ENCODE data around the gene MARVELD3. TPM values are rescaled to one million over a fixed set of nuclear protein-coding genes. Genes with fewer than 3 reads are reported as not detected.

The MARVELD3 gene
- total and polyA plus RNA-seq, 3 donors from 2014 or later, result 1.3 to 1.6 (median 1.4) TPM

GRCh38 chr16:71635632-71636031 lies 9.6 kb downstream of the MARVELD3 start:
- intact Hi-C loops (cut with DNase I; ENCODE audit: low total_unique reads), result no loop called here
- no peaks in the 10 kb centered on the region for H3K4me1 ChIP-seq
- H3K36me3 ChIP-seq (ENCODE audit: low read depth, missing control alignments), result no peaks in the 10 kb centered on the region
- 37 to 51% methylated on average over 2 of the region's 2 CpGs for WGBS, 2 donors
- H3K27me3 ChIP-seq, result no peaks in the 10 kb centered on the region
- TF ChIP-seq POLR2A (IDR thresholded peaks at IDR 0.05), result no peak
- TF ChIP-seq, protein P1, sequence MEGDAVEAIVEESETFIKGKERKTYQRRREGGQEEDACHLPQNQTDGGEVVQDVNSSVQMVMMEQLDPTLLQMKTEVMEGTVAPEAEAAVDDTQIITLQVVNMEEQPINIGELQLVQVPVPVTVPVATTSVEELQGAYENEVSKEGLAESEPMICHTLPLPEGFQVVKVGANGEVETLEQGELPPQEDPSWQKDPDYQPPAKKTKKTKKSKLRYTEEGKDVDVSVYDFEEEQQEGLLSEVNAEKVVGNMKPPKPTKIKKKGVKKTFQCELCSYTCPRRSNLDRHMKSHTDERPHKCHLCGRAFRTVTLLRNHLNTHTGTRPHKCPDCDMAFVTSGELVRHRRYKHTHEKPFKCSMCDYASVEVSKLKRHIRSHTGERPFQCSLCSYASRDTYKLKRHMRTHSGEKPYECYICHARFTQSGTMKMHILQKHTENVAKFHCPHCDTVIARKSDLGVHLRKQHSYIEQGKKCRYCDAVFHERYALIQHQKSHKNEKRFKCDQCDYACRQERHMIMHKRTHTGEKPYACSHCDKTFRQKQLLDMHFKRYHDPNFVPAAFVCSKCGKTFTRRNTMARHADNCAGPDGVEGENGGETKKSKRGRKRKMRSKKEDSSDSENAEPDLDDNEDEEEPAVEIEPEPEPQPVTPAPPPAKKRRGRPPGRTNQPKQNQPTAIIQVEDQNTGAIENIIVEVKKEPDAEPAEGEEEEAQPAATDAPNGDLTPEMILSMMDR (IDR thresholded peaks at IDR 0.05), result no peak
- no peaks in the 10 kb centered on the region for H3K9me3 ChIP-seq
- H3K4me3 ChIP-seq, result no peak overlapping the region
- DNase-seq, result no peak
- H3K27ac ChIP-seq, result no peak overlapping the region

DNA sequence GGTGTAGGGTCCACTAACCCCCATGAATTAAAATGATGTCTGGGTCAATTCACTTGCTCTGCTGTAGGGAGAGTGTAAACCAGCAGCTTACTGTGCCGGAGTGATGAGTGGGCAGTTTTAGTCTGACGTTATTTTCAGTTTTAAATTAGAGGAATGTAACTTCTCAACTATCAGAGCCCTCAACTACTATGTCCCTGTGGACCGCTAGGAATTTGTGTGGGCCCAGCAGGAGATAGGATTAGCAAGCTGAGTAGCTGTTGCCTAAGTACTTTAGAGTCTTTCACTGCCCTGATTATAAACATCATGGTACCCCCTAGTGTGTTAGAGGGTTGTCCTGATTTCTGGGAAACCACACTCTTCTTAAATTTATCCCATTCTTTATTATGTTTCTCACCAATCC lies 11.4 kb downstream of the MARVELD3 start:
- 45 to 49% methylated on average over 3 of the region's 3 CpGs for WGBS, 2 donors
- Histone ChIP-seq H3K27me3 (no peaks in the 10 kb centered on the region), H3K27ac (no peak overlapping the region), H3K9me3 (no peaks in the 10 kb centered on the region), H3K4me3 (no peak overlapping the region), H3K4me1 (no peaks in the 10 kb centered on the region), H3K36me3 (ENCODE audit: low read depth, missing control alignments) (no peaks in the 10 kb centered on the region)
- no peak for DNase-seq
- intact Hi-C loops (cut with DNase I; ENCODE audit: low total_unique reads), result no loop called here
- TF ChIP-seq, protein P1 (IDR thresholded peaks at IDR 0.05), result no peak
- no peak for TF ChIP-seq POLR2A (IDR thresholded peaks at IDR 0.05)

DNA sequence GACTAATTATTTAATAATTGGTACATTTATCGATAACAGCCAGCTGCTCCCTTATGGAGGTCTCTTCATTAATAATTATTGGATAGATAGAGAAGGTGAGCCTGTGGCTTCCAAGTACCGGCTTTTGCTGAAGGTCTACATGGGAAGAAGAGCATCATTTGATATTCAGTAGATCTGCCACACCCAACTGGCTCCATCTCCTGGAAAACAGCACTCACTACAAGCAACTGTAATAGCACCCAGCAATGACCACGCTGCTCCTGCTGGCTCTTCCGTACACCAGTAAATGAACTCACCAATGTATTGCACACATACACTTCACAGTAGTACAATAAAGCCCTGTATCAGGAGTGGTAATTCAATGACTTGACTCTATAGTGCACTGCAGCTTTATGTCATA lies 19.5 kb downstream of the MARVELD3 start:
- Histone ChIP-seq H3K9me3 (no peaks in the 10 kb centered on the region), H3K4me3 (no peak overlapping the region), H3K27ac (no peak overlapping the region), H3K27me3 (no peaks in the 10 kb centered on the region), H3K4me1 (no peaks in the 10 kb centered on the region), H3K36me3 (ENCODE audit: low read depth, missing control alignments) (no peaks in the 10 kb centered on the region)
- 83 to 92% methylated on average over 4 of the region's 4 CpGs for WGBS, 2 donors
- TF ChIP-seq, protein P1 (IDR thresholded peaks at IDR 0.05), result no peak
- TF ChIP-seq POLR2A (IDR thresholded peaks at IDR 0.05), result no peak
- intact Hi-C loops (cut with DNase I; ENCODE audit: low total_unique reads), result no loop called here
- DNase-seq, result no peak

DNA sequence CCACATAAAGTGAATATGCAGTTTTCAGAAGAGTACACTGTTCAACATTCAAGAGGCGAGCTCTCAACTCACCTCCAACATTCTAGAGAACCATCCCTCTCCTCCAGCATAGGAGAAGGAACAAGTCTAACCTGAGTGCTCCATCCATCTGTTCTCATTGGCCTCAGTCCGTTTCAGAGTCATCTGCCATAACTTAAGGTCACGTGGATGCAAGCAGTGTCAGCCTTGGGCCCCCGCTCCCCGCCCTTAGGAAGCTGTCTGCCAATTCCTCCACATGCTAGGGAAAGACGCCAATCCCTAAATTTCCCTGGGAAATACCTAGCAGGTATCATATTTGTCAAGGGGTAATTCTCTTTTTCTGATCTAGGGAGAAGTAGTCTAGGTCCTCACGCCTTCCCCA lies 21.4 kb downstream of the MARVELD3 start:
- no peak overlapping the region for H3K4me3 ChIP-seq
- TF ChIP-seq, protein P1 (IDR thresholded peaks at IDR 0.05), result no peak
- TF ChIP-seq POLR2A (IDR thresholded peaks at IDR 0.05), result no peak
- no peaks in the 10 kb centered on the region for H3K27me3 ChIP-seq
- WGBS, 2 donors, result 85 to 88% methylated on average over 7 of the region's 7 CpGs
- no peak for DNase-seq
- no peaks in the 10 kb centered on the region for H3K4me1 ChIP-seq
- H3K36me3 ChIP-seq (ENCODE audit: low read depth, missing control alignments), result no peaks in the 10 kb centered on the region
- no peak overlapping the region for H3K27ac ChIP-seq
- H3K9me3 ChIP-seq, result no peaks in the 10 kb centered on the region
- intact Hi-C loops (cut with DNase I; ENCODE audit: low total_unique reads), result no loop called here

- Histone ChIP-seq H3K4me3 (no peak overlapping the region), H3K9me3 (no peaks in the 10 kb centered on the region), H3K36me3 (ENCODE audit: low read depth, missing control alignments) (no peaks in the 10 kb centered on the region), H3K4me1 (no peaks in the 10 kb centered on the region), H3K27me3 (no peaks in the 10 kb centered on the region), H3K27ac (no peak overlapping the region)
- intact Hi-C loops (cut with DNase I; ENCODE audit: low total_unique reads), result no loop called here
- TF ChIP-seq, protein P1 (IDR thresholded peaks at IDR 0.05), result no peak
- TF ChIP-seq POLR2A (IDR thresholded peaks at IDR 0.05), result no peak
- no peak for DNase-seq
- 75 to 89% methylated on average over 2 of the region's 2 CpGs for WGBS, 2 donors
Observed at GRCh38 chr16:71648162-71648561, 22.2 kb downstream of the MARVELD3 start.
